HCT116 (cell line): ENCODE results near the gene ATL2. TPM values are rescaled to one million over a fixed set of nuclear protein-coding genes. Genes with fewer than 3 reads are reported as not detected.

Experiments used
- ZBTB33 ChIP-seq: IDR thresholded peaks from 2 replicates; pipeline ENCODE4 v1.6.1; 2011; ENCODE audit warnings: mild to moderate bottlenecking, low read length, moderate library complexity; ENCODE audit not compliant: insufficient replicate concordance; ENCODE audit errors: extremely low read depth
- total RNA-seq: library from RNA; stranded (reverse); gene quantifications from one replicate; pipeline ENCODE4 v1.2.1, GENCODE V29; 2021; ENCODE audit not compliant: unreplicated experiment

ATL2 gene
- total RNA-seq, 1 experiment from 2014 or later: 80.7 TPM

DNA sequence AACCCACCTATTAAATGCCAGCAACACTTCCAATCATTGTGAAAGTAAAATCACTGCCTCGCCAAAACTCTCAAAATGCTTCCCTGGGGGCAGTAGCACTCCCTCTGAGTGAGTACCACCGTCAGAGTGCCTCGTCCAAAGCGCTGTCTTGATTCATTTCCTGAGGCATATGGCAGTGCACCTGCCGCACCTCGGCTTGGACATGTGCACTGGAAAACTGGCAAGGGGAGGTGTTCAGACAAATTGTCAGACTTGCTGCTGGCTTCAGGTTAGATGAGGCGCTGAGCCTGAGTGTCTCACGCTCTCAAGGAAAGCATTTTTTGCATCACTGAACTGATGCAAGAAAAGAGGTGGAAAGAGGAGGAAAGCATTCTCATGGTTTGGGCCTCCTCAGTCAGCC is 132.8 kb downstream of the ATL2 start (continued):
- no peak for TF ChIP-seq ZBTB33

Other genes starting within 250 kb of the ATL2 start
- gene HNRNPLL, start 225.7 kb upstream of the ATL2 start, total RNA-seq: 43.2 TPM